Measurements from ENCODE around the gene ANKRD55.

The ANKRD55 gene

GRCh38 chr5:56167519-56167918, 65.6 kb downstream of the ANKRD55 start:
- no peak for TF ChIP-seq CTCF (conservative IDR thresholded peaks at IDR 0.05; ENCODE audit: low read depth, low read length)
- H3K4me3 ChIP-seq (ENCODE audit: low read length): no peak overlapping the region
- no peak for DNase-seq (ENCODE audit: low read depth)

DNA sequence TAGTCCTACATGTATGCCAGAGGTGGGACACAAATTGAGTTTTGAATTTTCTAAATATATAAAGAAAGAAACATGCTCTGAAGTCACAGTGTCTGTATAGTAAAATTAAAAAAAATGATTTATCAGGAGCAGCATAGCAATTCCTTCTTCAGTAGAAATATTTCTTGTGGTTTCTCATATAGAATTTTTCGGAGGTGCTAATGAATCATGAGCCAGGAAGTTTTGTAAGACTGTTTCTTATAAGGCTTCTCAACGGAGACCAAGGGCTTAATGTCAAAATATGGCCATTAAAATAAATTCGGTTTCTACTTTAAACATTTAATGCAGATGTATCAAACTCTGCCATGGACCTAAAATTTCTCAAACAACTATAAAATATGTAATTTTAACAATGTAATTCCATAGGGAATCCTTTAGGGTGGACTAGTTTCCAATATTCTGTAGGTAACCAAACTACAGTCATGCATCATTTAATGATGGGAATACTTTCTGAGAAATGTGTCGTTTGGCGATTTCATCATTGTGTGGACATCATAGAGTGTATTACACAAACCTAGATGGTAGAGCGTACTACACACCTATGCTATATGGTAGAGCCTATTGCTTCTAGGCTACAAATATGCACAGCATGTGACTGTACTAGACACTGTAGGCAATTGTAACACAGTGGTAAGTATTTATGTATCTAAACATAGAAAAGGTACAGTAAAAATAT, 66.3 kb downstream of the ANKRD55 start:
- TF ChIP-seq CTCF (conservative IDR thresholded peaks at IDR 0.05; ENCODE audit: low read depth, low read length): no peak
- DNase-seq (ENCODE audit: low read depth): no peak
- H3K4me3 ChIP-seq (ENCODE audit: low read length): no peak overlapping the region

GRCh38 chr5:56164376-56164775, 68.8 kb downstream of the ANKRD55 start:
- no peak overlapping the region for H3K4me3 ChIP-seq (ENCODE audit: low read length)
- no peak for TF ChIP-seq CTCF (conservative IDR thresholded peaks at IDR 0.05; ENCODE audit: low read depth, low read length)
- DNase-seq (ENCODE audit: low read depth): no peak

DNA sequence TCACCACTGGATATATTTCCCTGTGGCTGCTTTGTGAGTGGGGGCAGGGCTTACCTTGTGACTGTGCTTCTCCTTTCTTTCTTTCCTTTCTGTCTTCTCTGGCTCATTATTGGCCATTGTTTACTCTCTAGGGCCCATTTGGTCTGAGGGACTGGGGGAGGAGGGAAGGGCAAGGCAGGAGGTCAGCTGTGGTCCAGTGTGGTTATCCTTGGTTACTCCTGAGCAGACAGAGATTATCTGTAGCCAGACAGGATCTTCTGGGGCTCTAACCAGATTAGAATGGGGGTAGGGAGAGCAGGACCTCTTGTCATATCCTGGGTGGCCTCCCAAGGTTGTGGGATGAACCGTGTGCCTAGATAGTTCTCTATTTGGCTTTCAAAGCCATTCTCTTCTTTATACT, 71.2 kb downstream of the ANKRD55 start:
- no peak for TF ChIP-seq CTCF (conservative IDR thresholded peaks at IDR 0.05; ENCODE audit: low read depth, low read length)
- no peak overlapping the region for H3K4me3 ChIP-seq (ENCODE audit: low read length)
- DNase-seq (ENCODE audit: low read depth): no peak

GRCh38 chr5:56161439-56161823, 71.7 kb downstream of the ANKRD55 start:
- no peak for TF ChIP-seq CTCF (conservative IDR thresholded peaks at IDR 0.05; ENCODE audit: low read depth, low read length)
- H3K4me3 ChIP-seq (ENCODE audit: low read length): no peak overlapping the region
- DNase-seq (ENCODE audit: low read depth): no peak

DNA sequence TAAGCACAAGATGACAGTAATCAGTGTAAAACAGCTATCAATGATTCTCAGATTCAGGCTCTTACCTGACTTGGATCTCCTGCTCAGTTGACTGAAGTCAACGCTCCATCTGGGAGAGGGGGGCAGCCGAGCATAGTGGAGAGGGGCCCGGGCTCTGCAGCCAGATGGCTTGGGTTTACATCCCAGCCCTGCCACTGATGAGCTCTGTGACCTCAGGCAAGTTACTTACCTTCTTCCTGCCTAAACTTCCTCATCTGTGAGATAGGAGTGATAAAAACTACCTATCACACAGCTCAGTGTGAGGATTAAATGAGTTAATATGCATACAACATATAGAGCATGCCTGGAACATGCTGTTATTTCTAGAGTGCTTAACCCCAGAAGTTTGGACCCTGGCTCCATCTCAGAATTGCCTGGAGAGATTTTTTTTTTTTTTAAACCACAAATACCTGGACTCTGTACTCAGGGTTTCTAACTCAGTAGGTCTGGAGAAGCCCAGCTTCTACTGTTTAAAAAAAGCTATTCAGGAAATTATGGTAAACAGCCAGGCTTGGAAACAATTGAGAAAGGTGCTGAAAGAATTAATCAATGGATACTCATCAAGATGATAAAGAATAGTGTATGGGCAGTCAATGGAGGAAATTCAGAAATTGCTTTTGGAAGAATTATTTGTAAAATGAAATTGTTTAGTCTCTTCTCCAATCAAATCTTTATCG, 72.2 kb downstream of the ANKRD55 start:
- no peak overlapping the region for H3K4me3 ChIP-seq (ENCODE audit: low read length)

More for the DNA sequence above, 72.2 kb downstream of the ANKRD55 start:
- TF ChIP-seq CTCF (conservative IDR thresholded peaks at IDR 0.05; ENCODE audit: low read depth, low read length): no peak
- no peak for DNase-seq (ENCODE audit: low read depth)
